COLO668 (cell line): ENCODE results near the gene PDSS2.

Experiments used
- DNase-seq: peaks from one replicate; lab custom pipeline; 2025; ENCODE audit not compliant: unreplicated experiment; lab: John Stamatoyannopoulos, UW

Gene PDSS2

GRCh38 chr6:107272246-107272645 is 187.1 kb downstream of the PDSS2 start:
- no peak for DNase-seq

DNA sequence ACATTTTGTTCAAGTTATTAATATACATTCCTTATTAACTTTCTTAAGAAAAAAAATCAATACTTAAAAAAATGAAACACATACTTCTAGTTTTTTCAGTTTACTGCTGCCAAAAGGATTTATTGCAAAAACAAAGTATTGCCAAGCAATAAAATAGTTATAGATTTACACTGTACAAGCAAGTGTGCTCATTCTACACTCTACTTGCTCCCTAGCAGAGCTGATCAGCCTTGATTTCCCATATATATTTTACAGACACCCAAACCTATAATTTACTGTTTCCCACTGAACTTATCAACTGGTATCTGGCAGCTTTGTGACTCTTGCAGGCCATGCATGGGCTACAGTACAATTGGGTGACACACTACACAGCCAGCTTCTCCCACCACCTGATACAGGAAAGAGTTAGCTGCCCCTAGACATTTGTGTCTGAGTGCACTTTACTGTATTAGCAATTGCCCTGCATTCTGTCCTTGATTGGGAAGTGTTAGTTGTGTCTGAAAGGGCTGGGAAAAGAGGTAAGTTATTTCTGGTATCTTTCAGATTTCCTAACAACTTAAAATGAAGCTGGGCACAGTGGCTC is 188.1 kb downstream of the PDSS2 start:
- DNase-seq, result no peak

GRCh38 chr6:107267634-107268033 is 191.7 kb downstream of the PDSS2 start:
- DNase-seq, result no peak

- DNase-seq, result no peak
These were observed 192.4 kb downstream of the PDSS2 start for GRCh38 chr6:107267006-107267405.

GRCh38 chr6:107266563-107266962 is 192.8 kb downstream of the PDSS2 start:
- DNase-seq, result no peak

- peak; percentile 14 for DNase-seq
These were observed 195.0 kb downstream of the PDSS2 start for GRCh38 chr6:107264357-107264840.

GRCh38 chr6:107259951-107260350 is 199.4 kb downstream of the PDSS2 start:
- DNase-seq, result no peak

DNA sequence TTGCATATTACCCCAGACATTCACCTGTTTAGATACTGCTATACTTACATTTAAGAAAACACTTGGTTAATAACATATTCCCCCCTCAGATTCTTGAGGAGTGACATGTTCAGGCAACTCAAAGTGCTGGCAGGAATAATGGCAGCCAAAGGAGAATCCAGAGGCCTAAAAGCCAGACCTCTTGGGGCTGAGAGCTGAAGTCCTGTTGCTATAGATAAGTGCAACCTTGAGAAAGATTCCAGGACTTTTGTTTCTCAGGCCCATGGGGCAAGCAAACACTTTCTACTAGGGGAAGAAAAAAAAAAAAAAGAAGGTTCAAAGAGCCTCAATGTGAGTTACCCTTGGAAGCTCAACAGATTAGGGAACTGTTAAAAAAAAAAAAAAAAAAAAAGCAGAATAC is 211.2 kb downstream of the PDSS2 start:
- no peak for DNase-seq

GRCh38 chr6:107246972-107247615 is 212.3 kb downstream of the PDSS2 start:
- no peak for DNase-seq

DNA sequence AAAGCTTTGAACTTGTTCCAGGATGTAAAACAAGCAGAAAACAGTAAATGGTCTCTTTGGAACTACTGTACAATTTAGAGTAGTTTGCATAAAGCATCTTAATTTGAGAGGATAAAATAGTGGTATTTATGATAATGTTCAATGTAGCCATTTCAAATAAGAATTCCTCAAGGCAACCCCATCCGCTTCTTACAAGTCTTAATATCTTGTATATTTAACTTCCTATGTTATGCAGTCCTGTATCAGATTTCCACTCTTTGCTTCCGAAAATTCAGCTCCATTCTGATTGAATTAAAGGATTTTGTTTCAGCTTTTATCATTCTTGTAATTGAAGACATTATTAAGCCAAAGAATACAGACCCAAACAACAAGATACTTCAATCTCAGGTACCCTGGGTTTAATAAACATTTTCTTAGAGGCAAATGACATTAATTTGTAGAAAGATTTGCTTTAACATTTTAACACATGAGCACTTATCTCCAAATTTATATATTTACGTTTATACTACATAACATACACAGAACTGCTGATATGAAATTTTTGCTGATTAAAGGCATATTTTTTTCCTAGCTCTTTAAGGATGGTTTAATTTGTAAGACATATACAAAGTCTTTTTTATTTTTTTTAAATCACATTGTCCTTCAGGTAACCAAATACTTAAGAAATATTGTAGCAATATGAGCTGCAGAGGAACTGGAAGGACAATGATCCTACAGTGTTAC is 213.0 kb downstream of the PDSS2 start:
- no peak for DNase-seq

- no peak for DNase-seq
These were observed 214.5 kb downstream of the PDSS2 start for GRCh38 chr6:107244742-107245480.

- DNase-seq, result no peak
These were observed 215.2 kb downstream of the PDSS2 start for GRCh38 chr6:107244082-107244741.

DNA sequence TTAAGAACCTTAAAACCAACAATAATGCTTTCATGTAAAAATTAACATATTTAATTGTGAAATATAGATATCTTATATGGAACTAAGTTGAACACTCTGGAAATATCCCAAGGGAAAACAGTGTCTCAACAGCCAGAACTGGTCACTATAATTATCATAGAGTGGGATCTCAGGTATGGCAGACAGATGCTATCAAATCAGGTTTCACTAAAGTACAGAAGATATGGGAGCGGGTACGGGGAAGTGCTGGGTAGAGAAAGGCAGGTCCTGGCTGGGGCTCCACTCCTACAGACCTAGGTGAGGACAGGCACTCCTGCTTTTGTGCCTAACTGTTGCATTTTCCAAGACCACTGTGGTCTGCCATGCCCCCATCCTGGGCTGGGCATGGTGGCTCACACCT is 215.9 kb downstream of the PDSS2 start:
- no peak for DNase-seq

GRCh38 chr6:107237992-107238660 is 221.2 kb downstream of the PDSS2 start:
- DNase-seq, result no peak

DNA sequence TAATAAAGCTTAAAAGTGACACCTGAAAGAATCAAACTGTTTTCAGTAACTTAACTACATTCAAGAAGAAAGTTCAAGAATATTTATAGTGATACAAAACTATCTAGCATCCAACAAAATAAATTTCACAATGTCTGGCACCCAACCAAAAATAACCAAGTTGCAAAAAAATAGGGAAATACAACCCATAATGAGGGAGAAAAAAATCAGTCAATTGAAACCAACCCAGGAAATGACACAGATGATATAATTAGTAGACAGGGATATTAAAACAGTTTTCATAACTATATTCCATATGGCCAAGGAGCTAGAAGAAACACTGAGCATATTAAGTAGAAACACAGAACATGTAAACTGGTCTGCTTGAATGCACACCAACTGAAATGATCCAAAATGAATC is 223.9 kb downstream of the PDSS2 start:
- DNase-seq, result no peak

DNA sequence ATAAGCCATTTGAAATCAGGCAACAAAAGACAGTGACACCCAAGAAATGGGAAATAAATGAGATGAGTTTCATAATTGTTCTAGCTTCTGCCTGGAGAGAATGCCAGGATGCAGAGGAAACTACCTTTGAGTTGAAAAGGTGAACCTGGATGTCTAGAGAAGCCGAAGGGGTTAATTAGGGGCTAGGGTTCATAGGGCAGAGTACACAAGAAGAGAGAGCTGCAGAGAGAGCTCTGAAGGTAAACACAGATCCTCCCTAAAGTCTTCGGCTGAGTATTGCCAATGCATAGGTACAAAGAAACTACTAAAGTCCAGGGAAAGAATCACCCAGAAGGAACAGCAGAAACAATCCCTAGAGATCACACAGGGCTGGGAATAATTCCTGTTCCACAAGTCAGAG is 224.4 kb downstream of the PDSS2 start:
- DNase-seq, result no peak

- no peak for DNase-seq
These were observed 228.1 kb downstream of the PDSS2 start for GRCh38 chr6:107231243-107231642.

DNA sequence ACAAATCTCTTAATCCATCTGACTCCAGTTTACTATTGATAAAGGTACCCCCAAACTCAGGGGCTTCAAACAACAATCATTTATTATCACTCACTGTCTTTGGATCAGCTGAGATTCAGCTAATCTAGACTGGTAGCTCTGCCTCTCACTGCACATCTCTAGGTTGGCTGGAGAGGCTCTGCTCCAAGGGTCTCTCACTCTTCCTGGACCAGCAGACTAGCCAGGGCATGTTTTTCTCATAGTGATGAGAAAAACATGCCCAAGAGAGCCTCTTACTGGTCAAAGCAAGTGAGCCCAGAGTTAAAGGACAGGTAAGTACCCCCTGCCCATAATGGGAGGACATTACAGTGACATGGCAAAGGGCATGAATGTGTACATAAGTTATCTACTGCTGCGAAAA is 228.9 kb downstream of the PDSS2 start:
- DNase-seq, result no peak

- no peak for DNase-seq
These were observed 229.3 kb downstream of the PDSS2 start for GRCh38 chr6:107230024-107230423.

DNA sequence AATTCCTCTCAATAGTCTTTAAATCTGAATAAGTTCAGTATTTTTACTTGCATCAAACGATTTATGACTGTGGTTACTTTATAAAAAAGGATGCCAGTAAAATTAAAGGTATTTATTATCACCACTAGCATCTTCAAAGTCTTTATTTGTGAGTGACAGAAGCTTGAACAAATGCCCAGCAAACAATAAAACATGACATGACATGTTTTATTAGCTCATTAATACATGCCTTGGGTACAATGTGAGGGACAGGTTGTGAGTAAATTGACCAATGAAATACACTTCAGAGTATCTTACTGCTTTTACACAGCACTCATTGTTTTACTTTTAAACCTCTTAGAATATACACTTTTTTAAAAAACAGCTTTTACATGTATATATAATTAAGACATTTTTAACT is 230.6 kb downstream of the PDSS2 start:
- DNase-seq, result no peak

DNA sequence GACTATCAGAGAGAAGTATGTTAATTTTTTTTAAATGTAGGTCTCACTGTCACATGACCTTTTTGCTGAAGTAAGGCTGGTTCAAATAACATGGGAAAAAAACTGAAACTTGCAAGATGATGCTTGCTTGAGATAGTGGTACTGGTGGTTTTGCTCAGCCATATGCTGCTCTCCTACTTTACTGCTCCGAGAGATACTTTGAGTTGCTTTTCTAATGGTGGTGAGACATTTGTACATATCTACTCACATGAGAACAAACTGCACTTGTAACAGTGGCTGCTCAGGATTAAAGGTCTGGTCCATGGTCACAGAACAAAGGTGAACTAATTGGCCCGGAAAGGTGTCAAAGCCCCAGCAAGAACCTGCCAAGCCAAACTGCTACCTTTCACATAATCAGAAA is 237.8 kb downstream of the PDSS2 start:
- no peak for DNase-seq
